ENCODE measurements around the gene CACNA2D4.

The CACNA2D4 gene

GRCh38 chr12:1933342-1934051 is 15.0 kb upstream of the CACNA2D4 start:
- no peak for DNase-seq (ENCODE audit: low read depth)

GRCh38 chr12:1932264-1932777 is 13.9 kb upstream of the CACNA2D4 start:
- DNase-seq (ENCODE audit: low read depth) = no peak

GRCh38 chr12:1931642-1932041 is 13.2 kb upstream of the CACNA2D4 start:
- DNase-seq (ENCODE audit: low read depth) = no peak

GRCh38 chr12:1930803-1931597 is 12.5 kb upstream of the CACNA2D4 start:
- DNase-seq (ENCODE audit: low read depth) = no peak

- no peak for DNase-seq (ENCODE audit: low read depth)
These were observed 11.7 kb upstream of the CACNA2D4 start for GRCh38 chr12:1929985-1930802.

- no peak for DNase-seq (ENCODE audit: low read depth)
These were observed 11.0 kb upstream of the CACNA2D4 start for GRCh38 chr12:1929241-1929984.

- no peak for DNase-seq (ENCODE audit: low read depth)
These were observed 10.1 kb upstream of the CACNA2D4 start for GRCh38 chr12:1928439-1929121.

GRCh38 chr12:1927751-1928351 is 9.4 kb upstream of the CACNA2D4 start:
- no peak for DNase-seq (ENCODE audit: low read depth)

- DNase-seq (ENCODE audit: low read depth) = no peak
These were observed 8.7 kb upstream of the CACNA2D4 start for GRCh38 chr12:1927051-1927680.

- no peak for DNase-seq (ENCODE audit: low read depth)
These were observed 7.8 kb upstream of the CACNA2D4 start for GRCh38 chr12:1926251-1926657.

GRCh38 chr12:1925684-1926006 is 7.2 kb upstream of the CACNA2D4 start:
- DNase-seq (ENCODE audit: low read depth) = no peak

- no peak for DNase-seq (ENCODE audit: low read depth)
These were observed 6.7 kb upstream of the CACNA2D4 start for GRCh38 chr12:1924996-1925683.

- no peak for DNase-seq (ENCODE audit: low read depth)
These were observed 4.5 kb upstream of the CACNA2D4 start for GRCh38 chr12:1922985-1923384.

- no peak for DNase-seq (ENCODE audit: low read depth)
These were observed 3.7 kb upstream of the CACNA2D4 start for GRCh38 chr12:1922075-1922709.

- DNase-seq (ENCODE audit: low read depth) = no peak
These were observed 2.5 kb upstream of the CACNA2D4 start for GRCh38 chr12:1920971-1921370.

- no peak for DNase-seq (ENCODE audit: low read depth)
These were observed 2.0 kb upstream of the CACNA2D4 start for GRCh38 chr12:1920436-1920835.

GRCh38 chr12:1919763-1920162 is 1.3 kb upstream of the CACNA2D4 start:
- no peak for DNase-seq (ENCODE audit: low read depth)

- no peak for DNase-seq (ENCODE audit: low read depth)
These were observed 832 bp upstream of the CACNA2D4 start for GRCh38 chr12:1919284-1919683.

GRCh38 chr12:1918884-1919236 is 408 bp upstream of the CACNA2D4 start:
- DNase-seq (ENCODE audit: low read depth) = no peak
